B cell (primary cell): ENCODE measurements around the gene SELENBP1. TPM values are rescaled to one million over a fixed set of nuclear protein-coding genes. Genes with fewer than 3 reads are reported as not detected.

Experiments
- ATAC-seq: fragments of 200-7000 bp; cut with Tn5 transposase; one replicate; pipeline ENCODE4 v1.10.0; 2021; ENCODE audit warnings: low read depth, mild to moderate bottlenecking, moderate number of reproducible peaks, moderate library complexity
- CTCF ChIA-PET: fragments of 350-600 bp; sonication (Branson Sonifier 250); formaldehyde crosslinking; loops from one replicate; lab custom pipeline; 2021; ENCODE audit warnings: antibody characterized with exemption, inconsistent platforms; lab: Charles Lee
- POLR2A ChIA-PET: fragments of 350-600 bp; sonication (Branson Sonifier 250); formaldehyde crosslinking; loops from one replicate; lab custom pipeline; 2021; ENCODE audit warnings: antibody characterized with exemption; lab: Charles Lee
- DNase-seq: peaks from one replicate; pipeline ENCODE4 v3.0.0; 2013
- H2AFZ ChIP-seq: 2 replicates; pipeline ENCODE4 v1.6.1; 2012; ENCODE audit warnings: mild to moderate bottlenecking, low read depth, low read length; ENCODE audit not compliant: insufficient read depth, poor library complexity, severe bottlenecking
- H3K27ac ChIP-seq, 2 donors: 1 replicate in 1 of 2; 2 replicates in 1 of 2; pipeline ENCODE4 v1.5.1; 2012 to 2013; ENCODE audit warnings: low read length in 2 of 2, mild to moderate bottlenecking in 2 of 2, moderate library complexity in 1 of 2
- H3K27me3 ChIP-seq, 4 experiments: fragments of 200-600 bp in 1 of 4; sonication (generic) in 1 of 4; replicated peaks in 1 of 4; 1 replicate in 2 of 4; 2 replicates in 2 of 4; pipeline versions ENCODE4 v1.6.1 to v1.7.0; 2013 to 2016; ENCODE audit warnings: low read length in 3 of 4, mild to moderate bottlenecking in 2 of 4, mixed read lengths in 1 of 4, moderate library complexity in 1 of 4; ENCODE audit not compliant: insufficient read depth in 4 of 4, control insufficient read depth in 3 of 4; ENCODE audit errors: control extremely low read depth in 1 of 4
- H3K36me3 ChIP-seq, 2 experiments: replicated peaks in 1 of 2; 1 replicate in 1 of 2; 2 replicates in 1 of 2; pipeline versions ENCODE4 v1.6.1 to v1.7.1; 2013; ENCODE audit warnings: low read length in 1 of 2; ENCODE audit not compliant: insufficient read depth in 2 of 2, control insufficient read depth in 1 of 2; ENCODE audit errors: control extremely low read depth in 1 of 2, extremely low read depth in 1 of 2
- H3K4me1 ChIP-seq, 2 donors: fragments of 200-600 bp in 1 of 2; sonication (generic) in 1 of 2; 1 replicate in 1 of 2; 2 replicates in 1 of 2; pipeline versions ENCODE4 v1.5.1 to v1.6.1; 2013 to 2017; ENCODE audit warnings: low read length in 2 of 2; ENCODE audit not compliant: control insufficient read depth in 2 of 2, insufficient read depth in 2 of 2
- H3K4me2 ChIP-seq: replicated peaks from 2 replicates; pipeline ENCODE3; 2012; ENCODE audit warnings: mild to moderate bottlenecking, low read depth, low read length; ENCODE audit not compliant: poor library complexity, severe bottlenecking
- H3K4me3 ChIP-seq, 5 experiments: fragments of 200-600 bp in 1 of 5; sonication (generic) in 1 of 5; 1 replicate in 3 of 5; 2 replicates in 2 of 5; pipeline versions ENCODE4 v1.5.1 to v1.7.0; 2011 to 2016; ENCODE audit warnings: low read length in 4 of 5, mild to moderate bottlenecking in 4 of 5, low read depth in 2 of 5, control low read depth in 1 of 5, moderate library complexity in 1 of 5; ENCODE audit not compliant: insufficient read depth in 1 of 5; ENCODE audit errors: control extremely low read depth in 1 of 5, extremely low read depth in 1 of 5
- H3K79me2 ChIP-seq: fragments of 200-600 bp; sonication (generic); one replicate; pipeline ENCODE4 v1.6.0; 2016; ENCODE audit warnings: low read length; ENCODE audit not compliant: control insufficient read depth, insufficient read depth
- H3K9ac ChIP-seq: fragments of 200-600 bp; sonication (generic); 2 replicates; pipeline ENCODE4 v1.6.1; 2017; ENCODE audit warnings: mild to moderate bottlenecking, low read length, moderate library complexity
- H3K9me3 ChIP-seq, 3 donors: one replicate each; pipeline versions ENCODE4 v1.6.1 to v1.7.1; 2013; ENCODE audit warnings: low read length in 2 of 3; ENCODE audit not compliant: control insufficient read depth in 2 of 3, insufficient read depth in 1 of 3; ENCODE audit errors: control extremely low read depth in 1 of 3
- H4K20me1 ChIP-seq: 2 replicates; pipeline ENCODE4 v1.6.0; 2012; ENCODE audit warnings: mild to moderate bottlenecking, low read length; ENCODE audit not compliant: insufficient read depth, control insufficient read depth, poor library complexity, severe bottlenecking
- H3K27ac Mint-ChIP-seq: one replicate; pipeline ENCODE4 v1.8.0; 2021; ENCODE audit warnings: mixed read lengths
- H3K27me3 Mint-ChIP-seq: one replicate; pipeline ENCODE4 v1.8.0; 2021; ENCODE audit warnings: mixed read lengths
- H3K4me1 Mint-ChIP-seq: one replicate; pipeline ENCODE4 v1.8.0; 2021; ENCODE audit warnings: mixed read lengths
- H3K4me3 Mint-ChIP-seq: one replicate; pipeline ENCODE4 v1.8.0; 2021; ENCODE audit warnings: mixed read lengths
- H3K9me3 Mint-ChIP-seq: one replicate; pipeline ENCODE4 v1.8.0; 2022; ENCODE audit warnings: mixed read lengths; ENCODE audit not compliant: insufficient read depth
- EZH2 ChIP-seq: IDR thresholded peaks from 2 replicates; pipeline ENCODE4 v1.6.1; 2012; ENCODE audit warnings: borderline replicate concordance, low read depth, mild to moderate bottlenecking, moderate library complexity, low read length; ENCODE audit not compliant: insufficient read depth, poor library complexity, severe bottlenecking
- WGBS: methylation state at CpG from one replicate; pipeline ENCODE4 v1.1.5; 2013; ENCODE audit warnings: missing lambda C conversion rate; ENCODE audit not compliant: insufficient coverage; 5-methylcytosine and 5-hydroxymethylcytosine counted together
- intact Hi-C: fragments of 100-400 bp; cut with micrococcal nuclease; formaldehyde crosslinking; loops from one replicate; pipeline ENCODE4 v1.10.0; 2022
- polyA plus RNA-seq: library from polyadenylated mRNA; depleted of rRNA; stranded (reverse); fragments of >200 nt; gene quantifications from 2 replicates; pipeline ENCODE4 v1.2.3, GENCODE V29; 2012
- total RNA-seq, 2 donors: library from RNA; stranded (reverse); fragments of 120-200 nt in 1 of 2; gene quantifications; 1 replicate in 1 of 2; 2 replicates in 1 of 2; pipeline versions ENCODE4 v1.2.3 to v1.2.4, GENCODE V29; 2013 to 2022
- TF ChIP-seq, protein P1 (sequence below): fragments of 200-600 bp; IDR thresholded peaks from one replicate; pipeline ENCODE4 v1.8.0; 2022; ENCODE audit warnings: antibody characterized with exemption, mild to moderate bottlenecking

The SELENBP1 gene
- total and polyA plus RNA-seq, 2 donors (not counting 1 experiment from before 2014, with no cell fraction given) = 0.37 TPM; not detected in 1

DNA sequence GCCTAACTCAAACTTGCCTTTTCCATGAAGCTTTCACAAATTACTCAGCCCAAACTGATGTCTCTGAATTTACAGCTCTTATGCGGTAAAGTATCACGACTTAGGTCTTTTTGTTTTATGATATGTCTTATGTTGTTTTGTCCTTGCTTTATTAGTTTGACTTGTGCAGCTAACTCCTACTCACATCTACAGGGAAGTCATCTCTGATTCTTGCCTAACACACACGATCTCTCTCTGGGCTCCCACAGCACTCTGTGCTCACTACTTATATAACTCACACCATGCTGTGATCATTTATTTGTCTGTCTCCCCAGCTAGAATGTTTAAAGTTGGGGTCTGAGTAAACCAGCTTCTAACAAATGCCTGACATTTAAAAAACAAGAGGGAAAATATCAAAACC is 35.9 kb downstream of the SELENBP1 start:
- CTCF ChIA-PET = interaction anchor here (0.6 to 9.8 kb wide), 4 partner anchors 10 to 86 kb away, joined by 3 to 239 read pairs (median 4); partner anchors contain the start of gene RFX5
- H3K4me3 Mint-ChIP-seq = no peak overlapping the region

DNA sequence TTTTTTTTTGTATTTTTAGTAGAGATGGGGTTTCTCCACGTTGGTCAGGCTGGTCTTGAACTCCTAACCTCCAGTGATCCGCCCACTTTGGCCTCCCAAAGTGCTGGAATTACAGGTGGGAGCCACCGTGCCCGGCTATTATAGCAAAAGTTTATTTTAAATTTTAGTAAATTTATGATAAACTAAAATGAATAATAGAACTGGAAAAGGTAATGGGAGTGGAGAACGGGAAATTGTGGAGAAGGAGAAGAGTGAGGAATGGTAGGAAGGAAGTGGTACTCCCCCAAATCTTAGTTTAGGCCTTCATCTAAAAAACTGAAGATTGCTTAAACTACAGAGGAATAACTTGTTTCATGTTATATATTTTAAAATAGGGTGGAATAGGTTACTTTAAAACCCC is 37.7 kb downstream of the SELENBP1 start:
- Histone ChIP-seq H3K4me1 (no peaks in the 10 kb centered on the region), H3K4me2 (no peak overlapping the region), H3K9me3 (no peaks in the 10 kb centered on the region), H3K9ac (no peak overlapping the region), H3K27ac (peak overlapping the region in 1 of 2 donors; percentile 41), H3K79me2 (peaks cover 11% of the 10 kb centered on the region), H2AFZ (no peak overlapping the region), H3K4me3 (no peak overlapping the region), H3K27me3 (no peaks in the 10 kb centered on the region), H4K20me1 (no peaks in the 10 kb centered on the region), H3K36me3 (no peaks in the 10 kb centered on the region)
- TF ChIP-seq EZH2 = no peak
- TF ChIP-seq, protein P1, sequence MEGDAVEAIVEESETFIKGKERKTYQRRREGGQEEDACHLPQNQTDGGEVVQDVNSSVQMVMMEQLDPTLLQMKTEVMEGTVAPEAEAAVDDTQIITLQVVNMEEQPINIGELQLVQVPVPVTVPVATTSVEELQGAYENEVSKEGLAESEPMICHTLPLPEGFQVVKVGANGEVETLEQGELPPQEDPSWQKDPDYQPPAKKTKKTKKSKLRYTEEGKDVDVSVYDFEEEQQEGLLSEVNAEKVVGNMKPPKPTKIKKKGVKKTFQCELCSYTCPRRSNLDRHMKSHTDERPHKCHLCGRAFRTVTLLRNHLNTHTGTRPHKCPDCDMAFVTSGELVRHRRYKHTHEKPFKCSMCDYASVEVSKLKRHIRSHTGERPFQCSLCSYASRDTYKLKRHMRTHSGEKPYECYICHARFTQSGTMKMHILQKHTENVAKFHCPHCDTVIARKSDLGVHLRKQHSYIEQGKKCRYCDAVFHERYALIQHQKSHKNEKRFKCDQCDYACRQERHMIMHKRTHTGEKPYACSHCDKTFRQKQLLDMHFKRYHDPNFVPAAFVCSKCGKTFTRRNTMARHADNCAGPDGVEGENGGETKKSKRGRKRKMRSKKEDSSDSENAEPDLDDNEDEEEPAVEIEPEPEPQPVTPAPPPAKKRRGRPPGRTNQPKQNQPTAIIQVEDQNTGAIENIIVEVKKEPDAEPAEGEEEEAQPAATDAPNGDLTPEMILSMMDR = no peak
- intact Hi-C loops = no loop called here
- no peak for ATAC-seq
- peaks cover 3% of the 10 kb centered on the region for H3K4me1 Mint-ChIP-seq
- H3K9me3 Mint-ChIP-seq = no peaks in the 10 kb centered on the region
- H3K27ac Mint-ChIP-seq = no peak overlapping the region
- WGBS = no CpG with 5 or more reads among the region's 5 CpGs
- no peak for DNase-seq
- ChIA-PET CTCF (no interaction called here), POLR2A (no interaction called here)
- no peaks in the 10 kb centered on the region for H3K27me3 Mint-ChIP-seq
- H3K4me3 Mint-ChIP-seq = no peak overlapping the region

More for the DNA sequence above, 35.9 kb downstream of the SELENBP1 start:
- H2AFZ ChIP-seq = no peak overlapping the region
- TF ChIP-seq EZH2 = no peak
- TF ChIP-seq, protein P1 = no peak
- H3K27me3 ChIP-seq = no peaks in the 10 kb centered on the region
- WGBS = no CpG with 5 or more reads among the region's 3 CpGs
- no peaks in the 10 kb centered on the region for H3K27me3 Mint-ChIP-seq
- peaks cover 0 to 2% of the 10 kb centered on the region in 2 experiments for H3K36me3 ChIP-seq
- intact Hi-C loops = no loop called here
- ATAC-seq = no peak
- H3K27ac ChIP-seq = peak overlapping the region in 1 of 2 donors; percentile 6
- H3K27ac Mint-ChIP-seq = peak overlapping the region; percentile 64
- H3K4me3 ChIP-seq = no peak overlapping the region
- no peaks in the 10 kb centered on the region for H3K9me3 Mint-ChIP-seq
- H3K9ac ChIP-seq = no peak overlapping the region
- no peaks in the 10 kb centered on the region for H3K9me3 ChIP-seq
- H4K20me1 ChIP-seq = no peaks in the 10 kb centered on the region
- peaks cover 5% of the 10 kb centered on the region for H3K79me2 ChIP-seq
- peaks cover 10% of the 10 kb centered on the region for H3K4me1 Mint-ChIP-seq
- H3K4me2 ChIP-seq = no peak overlapping the region
- POLR2A ChIA-PET = no interaction called here
- DNase-seq = no peak
- peaks cover 0 to 4% of the 10 kb centered on the region in 2 donors for H3K4me1 ChIP-seq
